GM12874 (cell line): Measurements from ENCODE around the gene BRPF1.

ENCODE experiments used
- TF ChIP-seq, protein P1 (sequence below): IDR thresholded peaks from 2 replicates; pipeline ENCODE4 v1.5.1; 2011; ENCODE audit warnings: low read depth, mild to moderate bottlenecking, control low read depth, low read length, moderate library complexity; ENCODE audit not compliant: insufficient read depth

Gene BRPF1

DNA sequence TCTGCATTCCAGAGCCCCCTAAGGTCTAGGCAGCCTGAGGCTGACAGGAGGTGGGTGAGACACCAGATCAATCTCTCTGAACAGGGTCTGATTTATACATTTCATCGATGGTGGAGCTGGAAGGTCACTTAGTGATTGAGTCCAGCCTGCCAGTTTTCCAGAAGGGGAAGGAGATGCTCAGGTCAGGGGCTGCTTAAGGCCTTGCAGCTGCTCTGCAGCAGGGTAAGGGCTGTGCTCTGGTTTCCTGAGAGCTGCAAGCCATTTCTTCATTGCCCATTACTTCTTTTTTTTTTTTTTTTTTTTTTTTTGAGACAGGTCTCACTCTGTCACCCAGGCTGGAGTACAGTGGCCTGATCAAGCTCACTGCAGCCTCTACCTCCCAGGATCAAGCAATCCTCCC lies 50.0 kb downstream of the BRPF1 start:
- TF ChIP-seq, protein P1, sequence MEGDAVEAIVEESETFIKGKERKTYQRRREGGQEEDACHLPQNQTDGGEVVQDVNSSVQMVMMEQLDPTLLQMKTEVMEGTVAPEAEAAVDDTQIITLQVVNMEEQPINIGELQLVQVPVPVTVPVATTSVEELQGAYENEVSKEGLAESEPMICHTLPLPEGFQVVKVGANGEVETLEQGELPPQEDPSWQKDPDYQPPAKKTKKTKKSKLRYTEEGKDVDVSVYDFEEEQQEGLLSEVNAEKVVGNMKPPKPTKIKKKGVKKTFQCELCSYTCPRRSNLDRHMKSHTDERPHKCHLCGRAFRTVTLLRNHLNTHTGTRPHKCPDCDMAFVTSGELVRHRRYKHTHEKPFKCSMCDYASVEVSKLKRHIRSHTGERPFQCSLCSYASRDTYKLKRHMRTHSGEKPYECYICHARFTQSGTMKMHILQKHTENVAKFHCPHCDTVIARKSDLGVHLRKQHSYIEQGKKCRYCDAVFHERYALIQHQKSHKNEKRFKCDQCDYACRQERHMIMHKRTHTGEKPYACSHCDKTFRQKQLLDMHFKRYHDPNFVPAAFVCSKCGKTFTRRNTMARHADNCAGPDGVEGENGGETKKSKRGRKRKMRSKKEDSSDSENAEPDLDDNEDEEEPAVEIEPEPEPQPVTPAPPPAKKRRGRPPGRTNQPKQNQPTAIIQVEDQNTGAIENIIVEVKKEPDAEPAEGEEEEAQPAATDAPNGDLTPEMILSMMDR, result no peak

DNA sequence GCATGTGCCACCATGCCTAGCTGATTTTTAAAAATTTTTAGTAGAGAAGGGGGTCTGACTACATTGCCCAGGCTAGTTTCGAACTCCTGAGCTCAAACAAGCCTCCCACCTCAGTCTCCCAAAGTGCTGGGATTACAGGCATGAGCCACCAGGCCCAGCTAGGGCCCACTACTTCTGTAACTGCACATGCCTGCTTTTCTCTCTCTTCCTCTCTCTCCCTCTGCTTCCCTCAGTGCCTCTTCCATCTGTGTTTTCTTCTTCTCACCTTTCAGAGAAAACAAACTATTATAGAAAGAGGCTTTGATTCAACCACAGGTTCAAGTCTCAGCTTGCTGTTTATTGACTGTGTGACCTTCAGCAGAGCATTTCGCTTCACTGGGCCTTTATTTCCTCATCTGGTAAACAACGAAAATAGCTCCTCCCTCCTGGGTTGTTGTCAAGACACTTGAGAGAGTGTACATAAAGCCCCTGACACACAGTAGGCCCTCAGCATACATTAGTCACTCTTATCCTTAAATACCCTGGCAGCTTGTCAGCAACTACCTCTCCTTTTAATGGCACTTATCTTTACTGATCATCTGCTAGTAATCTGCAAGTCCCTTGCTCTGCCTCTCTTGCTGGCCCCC lies 50.6 kb downstream of the BRPF1 start:
- TF ChIP-seq, protein P1, result no peak

DNA sequence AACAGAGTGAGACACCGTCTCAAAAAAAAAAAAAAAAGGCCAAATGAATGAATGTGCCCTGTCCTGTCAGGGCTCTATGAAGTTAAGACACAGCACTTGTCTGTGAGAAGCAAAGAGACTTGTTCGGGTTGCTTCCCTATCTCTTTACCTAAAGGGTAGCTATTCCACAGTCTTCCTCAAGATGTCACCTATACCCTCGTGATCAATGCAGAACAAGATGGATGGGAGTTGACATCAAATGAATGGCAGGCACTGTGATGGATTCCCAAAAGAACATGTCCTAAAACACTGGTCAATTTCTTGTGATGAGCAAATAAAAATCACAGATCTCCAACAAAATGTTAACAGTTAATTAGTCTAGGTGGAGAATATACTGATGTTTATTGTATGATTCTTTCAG lies 51.2 kb downstream of the BRPF1 start:
- TF ChIP-seq, protein P1, result no peak

DNA sequence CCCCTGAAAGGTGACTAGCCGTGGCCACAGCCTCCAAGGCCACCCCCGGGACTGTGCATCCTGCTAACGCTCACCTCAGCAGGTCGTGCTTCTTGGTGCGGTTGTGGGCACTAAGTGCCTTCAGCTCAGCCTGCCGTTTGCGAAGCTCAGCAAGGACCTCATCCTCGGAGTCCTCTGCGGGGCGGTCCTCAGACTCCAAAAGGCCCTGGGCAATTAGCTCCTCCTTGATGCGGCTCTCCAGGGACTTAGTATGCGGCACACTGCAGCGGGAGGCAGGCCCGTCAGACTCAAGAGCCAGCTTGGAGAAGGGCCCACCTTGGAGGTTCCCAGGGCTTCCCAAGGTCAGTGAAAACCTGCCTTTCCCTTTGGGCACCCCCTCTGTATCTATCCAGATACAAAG lies 52.4 kb downstream of the BRPF1 start:
- TF ChIP-seq, protein P1, result no peak

DNA sequence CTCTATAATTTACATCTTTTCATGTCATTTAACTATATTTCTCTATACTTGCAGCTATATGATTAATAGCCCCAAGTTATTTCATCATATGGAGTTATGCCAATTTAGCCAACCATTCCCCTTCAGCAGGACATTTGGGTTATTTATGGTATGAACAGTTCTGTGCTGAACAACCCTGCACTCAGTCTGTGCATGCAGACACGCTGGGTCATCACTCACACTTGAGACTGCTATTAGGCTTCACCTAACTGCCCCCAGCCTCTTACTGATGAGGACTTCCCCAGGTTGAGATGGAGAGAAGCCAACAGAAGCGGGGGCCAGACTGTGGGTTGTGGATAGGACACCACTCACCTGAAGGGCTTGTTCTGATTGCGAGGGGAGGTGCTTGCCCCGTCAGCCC lies 53.4 kb downstream of the BRPF1 start:
- TF ChIP-seq, protein P1, result no peak

DNA sequence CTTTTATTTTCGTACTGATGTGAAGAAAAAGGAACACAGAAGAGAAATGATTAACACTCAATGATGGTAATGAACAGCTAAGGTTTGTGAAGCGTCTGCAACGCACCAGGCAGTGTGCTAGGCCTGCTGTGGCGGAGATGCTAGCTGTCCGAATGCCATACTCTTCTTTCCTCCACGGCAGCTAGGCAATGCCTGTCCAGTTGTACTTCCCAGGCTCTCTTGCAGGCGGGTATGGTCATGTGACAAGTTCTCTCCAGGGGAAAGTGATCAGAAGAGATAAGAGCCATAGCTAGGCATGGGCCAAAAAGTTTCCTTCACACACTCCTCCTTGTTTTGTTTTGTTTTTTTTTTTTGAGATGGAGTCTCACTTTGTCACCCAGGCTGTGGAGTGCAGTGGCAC lies 54.1 kb downstream of the BRPF1 start:
- TF ChIP-seq, protein P1, result no peak

DNA sequence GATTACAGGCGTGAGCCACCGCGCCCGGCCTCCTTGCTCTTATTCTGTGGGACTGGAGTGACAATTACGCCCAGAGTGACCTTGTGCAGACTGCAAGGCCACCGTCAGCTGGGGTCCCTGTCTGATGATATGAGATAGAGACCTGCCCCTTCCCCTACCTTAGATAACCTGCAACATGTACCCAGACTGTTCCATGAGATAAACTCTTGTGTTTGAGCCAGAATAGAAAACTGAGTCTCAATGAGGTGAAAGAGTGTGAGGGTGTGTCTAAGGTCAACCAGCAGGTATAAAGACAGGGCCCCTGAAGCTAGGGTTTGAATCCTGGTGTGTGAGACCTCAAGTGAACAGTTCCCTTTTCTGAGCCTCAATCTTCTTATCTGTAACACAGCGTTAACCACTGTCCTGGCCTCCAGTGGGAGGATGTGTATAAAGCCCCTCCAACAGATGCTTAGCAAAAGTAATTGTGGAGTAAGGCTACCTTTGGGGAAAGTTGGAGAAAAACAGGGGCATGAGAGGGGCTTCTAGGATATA lies 54.7 kb downstream of the BRPF1 start:
- TF ChIP-seq, protein P1, result no peak
